ENCODE data around the gene MTF2. TPM values are rescaled to one million over a fixed set of nuclear protein-coding genes. Genes with fewer than 3 reads are reported as not detected.

Gene MTF2
- total RNA-seq, 1 experiment from 2014 or later, result 17.0 TPM

GRCh38 chr1:93132638-93133037, 53.6 kb downstream of the MTF2 start:
- Mint-ChIP-seq H3K4me3 (ENCODE audit: unreplicated experiment) (no peak overlapping the region), H3K9me3 (ENCODE audit: unreplicated experiment) (no peaks in the 10 kb centered on the region), H3K27me3 (ENCODE audit: insufficient read depth, unreplicated experiment) (no peaks in the 10 kb centered on the region), H3K36me3 (ENCODE audit: insufficient read depth, unreplicated experiment) (peaks cover 21% of the 10 kb centered on the region), H3K27ac (ENCODE audit: low read depth, unreplicated experiment) (no peak overlapping the region), H3K4me1 (ENCODE audit: insufficient read depth, unreplicated experiment) (no peaks in the 10 kb centered on the region)
- no peak for DNase-seq (ENCODE audit: unreplicated experiment)
- no TSS peak for BruUV-seq (replicated peaks)
- CTCF ChIA-PET, result no interaction called here
- intact Hi-C loops (cut with micrococcal nuclease), result no loop called here
- TF ChIP-seq, protein P1, sequence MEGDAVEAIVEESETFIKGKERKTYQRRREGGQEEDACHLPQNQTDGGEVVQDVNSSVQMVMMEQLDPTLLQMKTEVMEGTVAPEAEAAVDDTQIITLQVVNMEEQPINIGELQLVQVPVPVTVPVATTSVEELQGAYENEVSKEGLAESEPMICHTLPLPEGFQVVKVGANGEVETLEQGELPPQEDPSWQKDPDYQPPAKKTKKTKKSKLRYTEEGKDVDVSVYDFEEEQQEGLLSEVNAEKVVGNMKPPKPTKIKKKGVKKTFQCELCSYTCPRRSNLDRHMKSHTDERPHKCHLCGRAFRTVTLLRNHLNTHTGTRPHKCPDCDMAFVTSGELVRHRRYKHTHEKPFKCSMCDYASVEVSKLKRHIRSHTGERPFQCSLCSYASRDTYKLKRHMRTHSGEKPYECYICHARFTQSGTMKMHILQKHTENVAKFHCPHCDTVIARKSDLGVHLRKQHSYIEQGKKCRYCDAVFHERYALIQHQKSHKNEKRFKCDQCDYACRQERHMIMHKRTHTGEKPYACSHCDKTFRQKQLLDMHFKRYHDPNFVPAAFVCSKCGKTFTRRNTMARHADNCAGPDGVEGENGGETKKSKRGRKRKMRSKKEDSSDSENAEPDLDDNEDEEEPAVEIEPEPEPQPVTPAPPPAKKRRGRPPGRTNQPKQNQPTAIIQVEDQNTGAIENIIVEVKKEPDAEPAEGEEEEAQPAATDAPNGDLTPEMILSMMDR (IDR thresholded peaks at IDR 0.05; ENCODE audit: unreplicated experiment), result no peak
- POLR2A ChIA-PET, result interaction anchor here (1.1 kb wide), 2 partner anchors 10 to 54 kb away, joined by 3 to 5 read pairs; no protein-coding TSS in a partner anchor

- no peak for DNase-seq (ENCODE audit: unreplicated experiment)
- ChIA-PET POLR2A (no interaction called here), CTCF (no interaction called here)
- Mint-ChIP-seq H3K27ac (ENCODE audit: low read depth, unreplicated experiment) (no peak overlapping the region), H3K27me3 (ENCODE audit: insufficient read depth, unreplicated experiment) (no peaks in the 10 kb centered on the region), H3K9me3 (ENCODE audit: unreplicated experiment) (no peaks in the 10 kb centered on the region), H3K4me3 (ENCODE audit: unreplicated experiment) (no peak overlapping the region), H3K4me1 (ENCODE audit: insufficient read depth, unreplicated experiment) (no peaks in the 10 kb centered on the region), H3K36me3 (ENCODE audit: insufficient read depth, unreplicated experiment) (peaks cover 31% of the 10 kb centered on the region)
- BruUV-seq (replicated peaks), result no TSS peak
- intact Hi-C loops (cut with micrococcal nuclease), result no loop called here
- TF ChIP-seq, protein P1 (IDR thresholded peaks at IDR 0.05; ENCODE audit: unreplicated experiment), result no peak
Observed at GRCh38 chr1:93136445-93136844, 57.4 kb downstream of the MTF2 start.

GRCh38 chr1:93137604-93138292, 58.7 kb downstream of the MTF2 start:
- no peak for DNase-seq (ENCODE audit: unreplicated experiment)
- Mint-ChIP-seq H3K27me3 (ENCODE audit: insufficient read depth, unreplicated experiment) (no peaks in the 10 kb centered on the region), H3K4me1 (ENCODE audit: insufficient read depth, unreplicated experiment) (peaks cover 4% of the 10 kb centered on the region), H3K36me3 (ENCODE audit: insufficient read depth, unreplicated experiment) (peaks cover 31% of the 10 kb centered on the region), H3K27ac (ENCODE audit: low read depth, unreplicated experiment) (no peak overlapping the region), H3K9me3 (ENCODE audit: unreplicated experiment) (no peaks in the 10 kb centered on the region), H3K4me3 (ENCODE audit: unreplicated experiment) (no peak overlapping the region)
- no TSS peak for BruUV-seq (replicated peaks)
- ChIA-PET POLR2A (interaction anchor here (1.3 kb wide), 1 partner anchor 10 kb away, joined by 3 read pairs; no protein-coding TSS in a partner anchor), CTCF (no interaction called here)
- intact Hi-C loops (cut with micrococcal nuclease), result no loop called here
- TF ChIP-seq, protein P1 (IDR thresholded peaks at IDR 0.05; ENCODE audit: unreplicated experiment), result no peak

DNA sequence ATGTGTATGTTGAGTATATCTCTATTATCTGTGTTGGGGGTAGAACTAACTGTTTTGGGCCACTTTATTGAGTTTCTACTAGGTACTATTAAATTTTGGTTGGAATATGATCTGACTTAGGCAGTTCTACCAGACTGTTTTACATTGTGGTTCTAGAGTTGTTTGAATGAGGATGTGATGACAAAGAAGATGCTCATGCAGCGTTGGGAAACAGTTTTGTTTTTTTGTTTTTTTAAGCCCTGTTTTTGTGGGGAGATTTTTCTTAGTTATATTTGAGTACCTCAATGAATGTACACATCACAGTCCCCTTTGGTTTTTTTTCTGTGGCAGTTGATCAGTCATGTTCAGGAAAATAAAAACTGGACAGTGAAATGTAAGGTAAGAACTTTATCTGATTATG, 61.0 kb downstream of the MTF2 start:
- intact Hi-C loops (cut with micrococcal nuclease), result no loop called here
- CTCF ChIA-PET, result interaction anchor here (0.6 to 0.8 kb wide), 2 partner anchors 30 to 769 kb away, joined by 3 to 4 read pairs; partner anchors contain the start of gene GCLM
- Mint-ChIP-seq H3K4me1 (ENCODE audit: insufficient read depth, unreplicated experiment) (peaks cover 10% of the 10 kb centered on the region), H3K27ac (ENCODE audit: low read depth, unreplicated experiment) (no peak overlapping the region), H3K4me3 (ENCODE audit: unreplicated experiment) (no peak overlapping the region), H3K36me3 (ENCODE audit: insufficient read depth, unreplicated experiment) (peaks cover 21% of the 10 kb centered on the region), H3K27me3 (ENCODE audit: insufficient read depth, unreplicated experiment) (no peaks in the 10 kb centered on the region), H3K9me3 (ENCODE audit: unreplicated experiment) (no peaks in the 10 kb centered on the region)
- POLR2A ChIA-PET, result interaction anchor here (0.7 to 2.0 kb wide), 3 partner anchors 10 to 61 kb away, joined by 3 to 6 read pairs (median 4); partner anchors contain the start of gene MTF2
- no TSS peak for BruUV-seq (replicated peaks)
- DNase-seq (ENCODE audit: unreplicated experiment), result peak; percentile 9
- TF ChIP-seq, protein P1 (IDR thresholded peaks at IDR 0.05; ENCODE audit: unreplicated experiment), result no peak

Data from MCF 10A (cell line).